GM12801 (cell line): ENCODE results near the gene TFIP11.

Experiments used
- CTCF ChIP-seq: IDR thresholded peaks from one replicate; pipeline ENCODE4 v1.5.1; 2011; ENCODE audit warnings: control low read depth; ENCODE audit not compliant: insufficient read length; ENCODE audit errors: extremely low read depth

The TFIP11 gene

GRCh38 chr22:26476705-26477340 lies 35.5 kb downstream of the TFIP11 start:
- no peak for TF ChIP-seq CTCF

GRCh38 chr22:26474682-26475081 lies 37.6 kb downstream of the TFIP11 start:
- TF ChIP-seq CTCF, result no peak

DNA sequence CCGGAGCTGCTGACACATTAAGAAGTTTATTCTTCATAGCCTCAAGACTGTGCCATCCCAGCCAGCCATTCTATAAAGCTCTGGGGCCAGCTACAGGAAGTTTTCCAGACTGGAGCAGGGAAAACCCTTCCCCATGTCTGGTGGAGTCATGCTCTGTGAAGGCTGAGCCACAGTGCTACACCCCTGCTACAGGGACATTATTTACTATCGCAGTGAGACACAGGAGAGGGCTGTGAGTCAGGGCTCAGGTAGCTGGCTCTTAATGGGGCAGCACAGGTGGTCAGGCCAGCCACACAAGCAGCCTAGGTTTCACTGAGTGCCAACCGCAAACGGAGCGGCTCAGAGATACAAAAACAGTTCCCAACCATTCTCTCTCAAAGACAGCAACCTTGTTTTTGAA lies 40.8 kb downstream of the TFIP11 start:
- TF ChIP-seq CTCF, result no peak

- no peak for TF ChIP-seq CTCF
Measured at GRCh38 chr22:26470807-26471206, 41.5 kb downstream of the TFIP11 start.

DNA sequence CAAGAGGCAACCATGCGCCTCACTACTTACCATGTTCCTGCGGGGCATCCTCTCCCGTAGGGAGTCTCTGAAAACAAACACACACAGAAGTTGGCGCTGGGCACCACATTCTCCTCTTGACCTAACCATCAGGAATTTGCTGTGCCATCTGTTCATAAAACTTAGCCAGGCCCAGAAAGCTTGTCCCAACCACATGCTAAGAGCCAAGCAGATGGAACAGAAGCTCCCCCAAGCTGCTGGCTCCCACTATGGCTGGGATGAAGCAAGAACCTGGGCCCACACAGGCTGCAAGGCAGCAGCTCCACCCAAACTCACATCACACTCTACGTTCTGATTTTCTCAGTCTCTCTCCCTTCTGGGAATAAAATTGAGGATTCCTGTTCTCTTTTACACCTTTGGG lies 46.1 kb downstream of the TFIP11 start:
- no peak for TF ChIP-seq CTCF

- no peak for TF ChIP-seq CTCF
Measured at GRCh38 chr22:26464312-26464711, 48.0 kb downstream of the TFIP11 start.

DNA sequence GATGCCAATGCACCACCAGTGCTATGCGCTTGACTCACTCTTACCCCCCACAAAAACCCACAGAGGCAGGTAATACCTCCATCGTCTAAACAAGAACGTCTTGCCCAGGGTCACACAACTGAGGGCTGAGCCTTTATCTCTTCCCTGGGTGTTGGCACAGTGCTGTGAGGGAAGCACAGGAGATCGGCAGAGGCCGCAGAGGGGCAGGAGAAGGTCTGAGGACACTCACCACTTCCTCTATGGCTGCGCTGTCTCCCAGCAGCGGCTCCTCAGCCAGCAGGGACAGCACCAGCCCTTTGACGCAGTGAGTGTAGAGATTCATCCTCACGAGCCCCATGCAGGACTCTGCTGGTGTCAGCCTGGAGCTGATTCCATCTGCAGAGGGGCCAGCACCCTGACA lies 48.6 kb downstream of the TFIP11 start:
- no peak for TF ChIP-seq CTCF
